Mesenchymal stem cell (in vitro differentiated cells and primary cell): ENCODE results near the gene IL1RAPL1. TPM values are rescaled to one million over a fixed set of nuclear protein-coding genes. Genes with fewer than 3 reads are reported as not detected.

Source experiments
- DNase-seq: peaks from one replicate; pipeline ENCODE4 v3.0.0-alpha.2; 2013
- H2AFZ ChIP-seq: one replicate; pipeline ENCODE4 v1.6.1; 2013; ENCODE audit warnings: low read depth, mild to moderate bottlenecking, control low read depth, inconsistent platforms, low read length, moderate library complexity
- H2AK5ac ChIP-seq: 2 replicates; pipeline ENCODE4 v1.6.1; 2013; ENCODE audit warnings: low read length, moderate library complexity, mild to moderate bottlenecking, inconsistent platforms; ENCODE audit not compliant: severe bottlenecking
- H2BK120ac ChIP-seq: one replicate; pipeline ENCODE4 v1.6.1; 2013; ENCODE audit warnings: low read depth, mild to moderate bottlenecking, inconsistent platforms, low read length, moderate library complexity
- H2BK12ac ChIP-seq, 2 experiments: one replicate each; pipeline ENCODE4 v1.6.1; 2013; ENCODE audit warnings: inconsistent platforms in 2 of 2, low read length in 2 of 2, mild to moderate bottlenecking in 2 of 2, moderate library complexity in 2 of 2, control low read depth in 1 of 2
- H2BK15ac ChIP-seq: one replicate; pipeline ENCODE4 v1.6.1; 2013; ENCODE audit warnings: mild to moderate bottlenecking, low read depth, inconsistent platforms; ENCODE audit not compliant: poor library complexity, severe bottlenecking
- H2BK5ac ChIP-seq: 2 replicates; pipeline ENCODE4 v1.6.1; 2013; ENCODE audit warnings: low read depth, mild to moderate bottlenecking, low read length, control low read depth, inconsistent platforms; ENCODE audit not compliant: poor library complexity, severe bottlenecking
- H3K14ac ChIP-seq, 2 experiments: one replicate each; pipeline ENCODE4 v1.6.1; 2013; ENCODE audit warnings: inconsistent platforms in 2 of 2, low read length in 2 of 2, control low read depth in 1 of 2, mild to moderate bottlenecking in 1 of 2, moderate library complexity in 1 of 2
- H3K18ac ChIP-seq, 2 experiments: one replicate each; pipeline ENCODE4 v1.6.1; 2013; ENCODE audit warnings: inconsistent platforms in 2 of 2, low read length in 2 of 2, control low read depth in 1 of 2, low read depth in 1 of 2, mild to moderate bottlenecking in 1 of 2
- H3K23ac ChIP-seq, 2 experiments: one replicate each; pipeline ENCODE4 v1.6.1; 2013; ENCODE audit warnings: inconsistent platforms in 2 of 2, low read length in 2 of 2, mild to moderate bottlenecking in 2 of 2, moderate library complexity in 2 of 2, control low read depth in 1 of 2
- H3K27ac ChIP-seq: 2 replicates; pipeline ENCODE4 v1.5.1; 2013; ENCODE audit warnings: mild to moderate bottlenecking, moderate library complexity, low read length, control low read depth, inconsistent platforms; ENCODE audit not compliant: poor library complexity, severe bottlenecking
- H3K27me3 ChIP-seq, 2 experiments: 2 replicates each; pipeline versions ENCODE4 v1.6.1 to v1.7.0; 2013; ENCODE audit warnings: low read length in 2 of 2, mild to moderate bottlenecking in 2 of 2, moderate library complexity in 2 of 2, control low read depth in 1 of 2, inconsistent platforms in 1 of 2; ENCODE audit not compliant: control insufficient read depth in 1 of 2, insufficient read depth in 1 of 2
- H3K36me3 ChIP-seq, 2 experiments: 2 replicates each; pipeline versions ENCODE4 v1.6.1 to v1.7.0; 2013; ENCODE audit warnings: low read length in 2 of 2, control low read depth in 1 of 2, inconsistent platforms in 1 of 2, low read depth in 1 of 2, mild to moderate bottlenecking in 1 of 2; ENCODE audit not compliant: insufficient read depth in 2 of 2, control insufficient read depth in 1 of 2
- H3K4ac ChIP-seq, 2 experiments: one replicate each; pipeline ENCODE4 v1.6.1; 2013; ENCODE audit warnings: inconsistent platforms in 2 of 2, low read length in 2 of 2, mild to moderate bottlenecking in 2 of 2, moderate library complexity in 2 of 2, control low read depth in 1 of 2, low read depth in 1 of 2
- H3K4me1 ChIP-seq: 2 replicates; pipeline ENCODE4 v1.6.1; 2013; ENCODE audit warnings: low read depth, low read length, control low read depth; ENCODE audit not compliant: control insufficient read depth, insufficient read depth
- H3K4me2 ChIP-seq: 2 replicates; pipeline ENCODE4 v1.6.1; 2013; ENCODE audit warnings: low read length, mild to moderate bottlenecking, inconsistent platforms; ENCODE audit not compliant: poor library complexity, severe bottlenecking
- H3K4me3 ChIP-seq, 2 experiments: 2 replicates each; pipeline versions ENCODE4 v1.5.1 to v1.7.0; 2013; ENCODE audit warnings: low read length in 2 of 2, mild to moderate bottlenecking in 2 of 2, control low read depth in 1 of 2, low read depth in 1 of 2; ENCODE audit not compliant: insufficient read depth in 1 of 2
- H3K79me1 ChIP-seq: replicated peaks from 2 replicates; pipeline ENCODE4 v1.6.1; 2013; ENCODE audit warnings: mild to moderate bottlenecking, control low read depth, low read length, inconsistent platforms; ENCODE audit not compliant: poor library complexity, severe bottlenecking
- H3K9ac ChIP-seq: 2 replicates; pipeline ENCODE4 v1.7.0; 2013; ENCODE audit warnings: mild to moderate bottlenecking, low read length, moderate library complexity
- H3K9me3 ChIP-seq: 2 replicates; pipeline ENCODE4 v1.7.0; 2013; ENCODE audit warnings: mild to moderate bottlenecking, low read length; ENCODE audit not compliant: control insufficient read depth
- H4K8ac ChIP-seq: one replicate; pipeline ENCODE4 v1.6.1; 2013; ENCODE audit warnings: inconsistent platforms, mild to moderate bottlenecking, low read length, moderate library complexity
- H4K91ac ChIP-seq: one replicate; pipeline ENCODE4 v1.6.1; 2013; ENCODE audit warnings: mild to moderate bottlenecking, low read length, inconsistent platforms
- WGBS: methylation state at CpG from one replicate; pipeline ENCODE4 v1.1.7; 2013; ENCODE audit warnings: mixed read lengths; 5-methylcytosine and 5-hydroxymethylcytosine counted together
- small RNA-seq: library from polyadenylated mRNA; stranded (forward); fragments of <200 nt; extraction: miRNeasy Mini kit (QIAGEN cat#:217004); gene quantifications from one replicate; pipeline ENCODE3, GENCODE V24; 2013; ENCODE audit warnings: low read depth

Gene IL1RAPL1

DNA sequence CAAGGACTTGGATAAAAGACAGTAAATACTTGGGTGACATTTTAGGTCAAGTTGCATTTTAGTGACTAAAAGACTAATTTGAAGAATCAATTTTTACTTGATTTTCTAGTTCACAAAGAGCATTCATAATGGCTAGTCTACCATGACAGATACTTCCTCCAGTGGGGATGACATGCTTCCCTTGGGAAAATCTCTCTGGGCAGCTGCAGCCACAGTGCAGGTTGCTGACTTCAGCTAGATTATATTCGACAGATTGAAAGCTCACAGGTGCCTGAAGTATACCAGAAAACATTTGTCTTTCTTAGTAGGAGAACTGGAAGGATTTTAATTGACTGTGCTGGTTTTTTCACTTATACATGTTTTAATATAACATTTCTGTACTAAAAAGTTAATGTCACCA lies 1418.6 kb downstream of the IL1RAPL1 start:
- no peak overlapping the region for H4K8ac ChIP-seq

More for the DNA sequence above, 1418.6 kb downstream of the IL1RAPL1 start:
- Histone ChIP-seq H3K27ac (no peak overlapping the region), H3K23ac (no peak overlapping the region), H2BK15ac (no peak overlapping the region), H3K14ac (no peak overlapping the region), H2AK5ac (no peak overlapping the region), H3K9ac (no peak overlapping the region), H3K36me3 (no peaks in the 10 kb centered on the region), H3K79me1 (no peaks in the 10 kb centered on the region), H3K9me3 (no peaks in the 10 kb centered on the region), H2BK12ac (no peak overlapping the region), H3K4me1 (no peaks in the 10 kb centered on the region), H3K4ac (no peak overlapping the region), H3K27me3 (no peaks in the 10 kb centered on the region), H2BK120ac (no peak overlapping the region), H2AFZ (no peak overlapping the region), H4K91ac (no peak overlapping the region), H3K4me3 (no peak overlapping the region), H3K18ac (no peak overlapping the region), H3K4me2 (no peak overlapping the region), H2BK5ac (no peak overlapping the region)
- DNase-seq = no peak
- no CpG with 5 or more reads among the region's 1 CpG for WGBS

Small RNA genes lying within 50 kb of the gene (small RNA-seq; reads per million reads assigned to genes)
- not detected for gene MIR4666B
- gene RF00284 = not detected
- gene RNA5SP500 = 8.9 reads per million, percentile 76 among the genes with 10 or more reads in this experiment
